HS-27A (cell line): ENCODE data around the gene CHDH.

Experiments used
- DNase-seq: peaks from one replicate; pipeline ENCODE4 v3.0.0-alpha.2; 2012; ENCODE audit warnings: low read depth, missing footprints

CHDH gene

GRCh38 chr3:53823026-53823955 is 22.9 kb downstream of the CHDH start:
- DNase-seq: no peak

GRCh38 chr3:53822331-53822741 is 23.9 kb downstream of the CHDH start:
- DNase-seq: no peak

GRCh38 chr3:53821631-53822121 is 24.5 kb downstream of the CHDH start:
- DNase-seq: no peak

GRCh38 chr3:53820756-53821580 is 25.3 kb downstream of the CHDH start:
- DNase-seq: no peak

- DNase-seq: no peak
Measured at GRCh38 chr3:53820084-53820483, 26.1 kb downstream of the CHDH start.

GRCh38 chr3:53819163-53819868 is 26.9 kb downstream of the CHDH start:
- no peak for DNase-seq

- no peak for DNase-seq
Measured at GRCh38 chr3:53818221-53819162, 27.7 kb downstream of the CHDH start.

- no peak for DNase-seq
Measured at GRCh38 chr3:53817809-53818208, 28.4 kb downstream of the CHDH start.

- DNase-seq: no peak
Measured at GRCh38 chr3:53817211-53817610, 29.0 kb downstream of the CHDH start.

GRCh38 chr3:53816425-53816824 is 29.8 kb downstream of the CHDH start:
- no peak for DNase-seq

- DNase-seq: no peak
Measured at GRCh38 chr3:53815651-53816050, 30.6 kb downstream of the CHDH start.

- no peak for DNase-seq
Measured at GRCh38 chr3:53815067-53815466, 31.2 kb downstream of the CHDH start.

- no peak for DNase-seq
Measured at GRCh38 chr3:53813876-53814275, 32.3 kb downstream of the CHDH start.

- DNase-seq: no peak
Measured at GRCh38 chr3:53813229-53813628, 33.0 kb downstream of the CHDH start.

- no peak for DNase-seq
Measured at GRCh38 chr3:53812434-53812833, 33.8 kb downstream of the CHDH start.

GRCh38 chr3:53811143-53811927 is 34.9 kb downstream of the CHDH start:
- no peak for DNase-seq

GRCh38 chr3:53809764-53810400 is 36.3 kb downstream of the CHDH start:
- DNase-seq: no peak

- no peak for DNase-seq
Measured at GRCh38 chr3:53809267-53809666, 37.0 kb downstream of the CHDH start.

- no peak for DNase-seq
Measured at GRCh38 chr3:53808496-53808895, 37.7 kb downstream of the CHDH start.
